BJ (cell line): Measurements from ENCODE around the gene TAF6L. TPM values are rescaled to one million over a fixed set of nuclear protein-coding genes. Genes with fewer than 3 reads are reported as not detected.
A peak's percentile ranks its signal among the peaks of the same experiment; 100 is the strongest.

Experiments used
- CTCF ChIA-PET: fragments of 350-600 bp; formaldehyde crosslinking; extraction: SDS; loops from one replicate; lab custom pipeline; 2021; ENCODE audit warnings: antibody characterized with exemption, inconsistent platforms; lab: Yijun Ruan, JAX
- POLR2A ChIA-PET: fragments of 300-600 bp; sonication (Branson Sonifier 250); formaldehyde crosslinking; extraction: SDS; loops from one replicate; lab custom pipeline; 2021; ENCODE audit warnings: antibody characterized with exemption; lab: Charles Lee
- DNase-seq: peaks from one replicate; pipeline ENCODE4 v3.0.0-alpha.2; 2011; ENCODE audit warnings: low read depth
- H3K27me3 ChIP-seq: 2 replicates; pipeline ENCODE4 v1.6.0; 2011; ENCODE audit warnings: low read length; ENCODE audit not compliant: control insufficient read depth, insufficient read depth
- H3K36me3 ChIP-seq: 2 replicates; pipeline ENCODE4 v1.5.1; 2011; ENCODE audit warnings: low read length; ENCODE audit not compliant: control insufficient read depth, insufficient read depth
- H3K4me3 ChIP-seq: 2 replicates; pipeline ENCODE4 v1.5.1; 2011; ENCODE audit warnings: low read depth, mild to moderate bottlenecking, control low read depth, low read length
- polyA plus RNA-seq: library from polyadenylated mRNA; depleted of rRNA; stranded (reverse); fragments of >200 nt; gene quantifications from 2 replicates; pipeline ENCODE4 v1.2.3, GENCODE V29; 2011
- TF ChIP-seq, protein P1 (sequence below): IDR thresholded peaks from 2 replicates; pipeline ENCODE4 v1.5.1; 2011; ENCODE audit warnings: low read depth, mild to moderate bottlenecking, control low read depth, inconsistent platforms, low read length, moderate library complexity; ENCODE audit not compliant: insufficient read depth

The TAF6L gene
- polyA plus RNA-seq, 1 experiment = 17.0 TPM

DNA sequence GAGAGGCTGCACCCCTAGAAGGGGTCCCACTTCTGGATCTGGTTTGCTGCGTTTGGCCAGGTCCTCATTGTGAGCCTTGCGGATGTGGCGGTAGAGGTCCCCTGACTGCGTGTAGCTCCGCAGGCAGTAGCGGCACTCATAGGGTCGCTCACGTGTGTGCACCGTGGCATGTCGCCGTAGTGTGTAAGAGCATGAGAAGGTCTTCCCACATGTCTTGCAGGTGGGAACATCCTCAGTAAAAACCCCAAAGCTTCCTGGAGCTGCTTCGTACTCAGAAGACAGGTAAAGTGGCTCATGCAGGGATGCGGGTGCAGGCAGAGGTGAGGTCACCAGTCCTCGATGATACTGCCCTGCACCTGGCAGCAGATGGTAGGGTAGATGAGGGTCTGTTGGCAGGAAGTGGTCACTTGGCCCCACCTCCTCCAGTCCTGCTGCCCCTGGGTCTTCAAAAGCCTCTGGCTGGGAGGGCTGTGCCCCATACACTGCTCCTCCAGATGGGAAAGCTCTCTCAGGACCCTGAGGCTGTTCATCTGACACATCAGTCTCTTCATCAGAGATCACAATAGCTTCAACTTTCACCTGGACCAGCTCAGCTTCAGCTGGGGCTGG is 18.9 kb upstream of the TAF6L start:
- DNase-seq = no peak
- TF ChIP-seq, protein P1, sequence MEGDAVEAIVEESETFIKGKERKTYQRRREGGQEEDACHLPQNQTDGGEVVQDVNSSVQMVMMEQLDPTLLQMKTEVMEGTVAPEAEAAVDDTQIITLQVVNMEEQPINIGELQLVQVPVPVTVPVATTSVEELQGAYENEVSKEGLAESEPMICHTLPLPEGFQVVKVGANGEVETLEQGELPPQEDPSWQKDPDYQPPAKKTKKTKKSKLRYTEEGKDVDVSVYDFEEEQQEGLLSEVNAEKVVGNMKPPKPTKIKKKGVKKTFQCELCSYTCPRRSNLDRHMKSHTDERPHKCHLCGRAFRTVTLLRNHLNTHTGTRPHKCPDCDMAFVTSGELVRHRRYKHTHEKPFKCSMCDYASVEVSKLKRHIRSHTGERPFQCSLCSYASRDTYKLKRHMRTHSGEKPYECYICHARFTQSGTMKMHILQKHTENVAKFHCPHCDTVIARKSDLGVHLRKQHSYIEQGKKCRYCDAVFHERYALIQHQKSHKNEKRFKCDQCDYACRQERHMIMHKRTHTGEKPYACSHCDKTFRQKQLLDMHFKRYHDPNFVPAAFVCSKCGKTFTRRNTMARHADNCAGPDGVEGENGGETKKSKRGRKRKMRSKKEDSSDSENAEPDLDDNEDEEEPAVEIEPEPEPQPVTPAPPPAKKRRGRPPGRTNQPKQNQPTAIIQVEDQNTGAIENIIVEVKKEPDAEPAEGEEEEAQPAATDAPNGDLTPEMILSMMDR = no peak
- ChIA-PET CTCF (interaction anchor here (1.0 to 2.1 kb wide), 2 partner anchors 18 to 34 kb away, joined by 3 to 13 read pairs; partner anchors contain the start of gene TMEM179B), POLR2A (no interaction called here)
- no peak overlapping the region for H3K4me3 ChIP-seq
- no peaks in the 10 kb centered on the region for H3K27me3 ChIP-seq
- H3K36me3 ChIP-seq = peaks cover 11% of the 10 kb centered on the region

DNA sequence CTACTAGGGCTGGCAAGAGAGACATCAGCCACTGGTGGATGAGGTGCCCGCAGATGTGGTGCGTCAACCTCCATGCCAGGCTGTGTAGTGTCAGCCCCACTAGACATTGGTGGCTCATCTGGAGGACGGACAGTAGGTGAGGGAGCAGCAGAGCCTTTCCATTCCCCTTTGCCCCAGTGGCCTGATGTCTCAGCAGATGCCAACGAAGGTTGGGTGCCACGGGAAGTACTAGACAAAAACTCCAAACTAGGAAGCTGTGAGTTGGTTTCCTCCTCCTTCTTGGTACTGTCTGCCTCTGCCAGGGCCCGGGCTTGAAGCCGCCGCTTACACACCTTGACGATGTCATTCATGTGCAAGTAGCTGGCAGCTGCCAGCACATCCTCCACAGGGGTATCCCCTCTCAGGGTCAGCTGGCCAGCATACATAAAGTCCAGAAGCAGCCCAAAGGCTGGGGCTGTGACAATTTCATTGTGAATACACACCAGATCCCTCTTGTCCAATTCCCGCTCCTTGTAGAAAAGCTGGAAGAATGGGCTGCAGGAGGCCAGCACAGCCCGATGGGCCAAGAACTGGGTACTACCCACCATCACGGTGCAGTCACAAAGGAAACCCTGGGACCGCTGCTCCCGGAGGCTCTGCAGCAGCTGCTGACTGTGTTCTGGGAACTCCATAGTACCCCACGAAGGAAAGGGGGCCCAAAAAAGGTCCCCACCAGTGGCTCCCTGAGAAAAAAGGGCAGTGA is 18.0 kb upstream of the TAF6L start:
- TF ChIP-seq, protein P1 = no peak
- Histone ChIP-seq H3K36me3 (peaks cover 11% of the 10 kb centered on the region), H3K27me3 (no peaks in the 10 kb centered on the region), H3K4me3 (peak overlapping the region; percentile 75)
- no peak for DNase-seq
- POLR2A ChIA-PET = interaction anchor here (0.5 to 1.3 kb wide), 9 partner anchors 18 to 1016 kb away, joined by 3 to 17 read pairs (median 5); partner anchors contain the start of genes C11orf98, CSKMT, EEF1G and HNRNPUL2
- CTCF ChIA-PET = interaction anchor here (1.0 to 2.1 kb wide), 6 partner anchors 14 to 59 kb away, joined by 3 to 13 read pairs (median 4); partner anchors contain the start of gene TMEM179B

DNA sequence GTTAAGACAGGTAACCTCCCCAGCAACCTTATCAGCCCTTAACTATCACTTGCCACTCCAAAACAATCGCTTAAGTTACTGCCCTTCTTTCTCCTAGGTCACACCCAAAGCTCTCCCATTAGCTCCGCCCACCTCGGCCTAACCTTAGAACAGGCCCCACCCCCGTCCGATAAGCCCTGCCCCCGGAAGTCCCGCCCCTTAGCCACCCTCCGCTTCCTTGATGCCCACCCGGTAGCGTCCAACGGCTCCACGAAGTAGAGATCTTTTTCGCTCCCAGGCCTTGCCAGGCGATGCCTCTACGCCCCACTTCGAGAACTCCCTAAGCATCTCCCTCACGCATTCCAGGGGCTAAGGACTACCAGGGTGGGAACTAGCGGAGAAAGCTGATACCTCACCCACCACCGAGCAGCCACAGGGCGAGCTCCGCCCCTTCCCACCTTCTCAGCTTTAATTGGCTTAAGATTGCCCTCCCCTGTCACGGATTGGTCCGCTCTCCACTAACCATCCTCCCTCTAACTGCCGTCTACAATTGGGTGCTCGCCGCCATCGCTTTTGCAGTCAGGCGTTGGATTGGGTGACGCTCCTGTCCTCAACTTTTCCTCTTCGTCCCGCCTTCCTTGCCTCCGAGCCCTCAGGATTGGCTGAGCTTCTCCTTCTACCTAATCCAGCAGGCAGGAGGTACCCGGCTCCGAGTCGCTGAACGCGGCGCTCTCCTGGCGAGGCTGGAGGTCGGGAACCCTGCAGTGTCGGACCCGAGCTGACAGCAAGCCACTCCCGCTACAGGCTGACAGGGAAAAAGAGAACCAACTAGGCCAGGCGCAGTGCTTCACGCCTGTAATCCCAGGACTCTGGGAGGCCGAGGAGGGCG is 17.2 kb upstream of the TAF6L start, which contains the start of gene ZBTB3:
TSS of gene ZBTB3 (minus strand) at position 425 of the 868 bp plus-strand sequence. CDS start 496 bp downstream, outside the sequence.
- CTCF ChIA-PET = interaction anchor here (1.2 to 2.1 kb wide), 5 partner anchors 14 to 60 kb away, joined by 3 to 13 read pairs (median 4); partner anchors contain the start of gene TMEM179B

DNA sequence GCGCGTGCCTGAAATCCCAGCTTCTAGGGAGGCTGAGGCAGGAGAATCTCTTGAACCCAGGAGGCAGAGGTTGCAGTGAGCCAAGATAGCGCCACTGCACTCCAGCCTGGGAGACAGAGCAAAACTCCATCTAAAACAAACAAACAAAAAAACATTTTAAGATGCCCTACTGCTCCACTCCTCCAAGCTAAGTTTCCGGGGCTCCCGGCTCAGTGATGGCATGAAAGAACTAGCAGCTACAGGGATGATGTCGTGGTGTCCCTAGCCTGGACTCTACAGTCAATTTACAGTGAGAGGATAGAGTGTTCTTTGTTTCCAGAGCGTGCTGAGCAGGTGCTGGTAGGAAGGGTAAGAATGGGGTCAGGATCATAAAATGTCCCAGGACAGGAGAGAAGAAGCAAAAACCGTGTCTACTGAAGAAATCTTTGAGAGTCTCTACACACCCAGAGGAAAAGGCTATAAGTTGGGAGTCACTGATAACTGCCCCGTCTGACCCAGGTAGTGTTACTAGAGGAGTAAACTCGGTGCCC is 16.0 kb upstream of the TAF6L start:
- TF ChIP-seq, protein P1 = no peak
- peaks cover 9% of the 10 kb centered on the region for H3K36me3 ChIP-seq
- POLR2A ChIA-PET = no interaction called here
- CTCF ChIA-PET = no interaction called here
- no peak overlapping the region for H3K4me3 ChIP-seq
- H3K27me3 ChIP-seq = no peaks in the 10 kb centered on the region
- DNase-seq = no peak

More for the DNA sequence above, 17.2 kb upstream of the TAF6L start, which contains the start of gene ZBTB3:
- peak; percentile 98 for DNase-seq
- peaks cover 11% of the 10 kb centered on the region for H3K36me3 ChIP-seq
- POLR2A ChIA-PET = interaction anchor here (0.5 to 1.3 kb wide), 10 partner anchors 13 to 1015 kb away, joined by 3 to 17 read pairs (median 5); partner anchors contain the start of genes C11orf98, CSKMT, EEF1G and HNRNPUL2
- no peaks in the 10 kb centered on the region for H3K27me3 ChIP-seq
- TF ChIP-seq, protein P1 = no peak
- H3K4me3 ChIP-seq = peak within 1 kb of the TSS; percentile 75
